Transverse colon (tissue), 4 donors: ENCODE results near the gene GRAPL.
"Not testable (repeated sequence)": the region's sequence is repeated elsewhere in the genome, so short reads cannot be mapped to it uniquely, and the experiment has no call there.

Experiments used
- EP300 ChIP-seq: sonication (generic); formaldehyde crosslinking; IDR thresholded peaks from one replicate; pipeline ENCODE4 v1.6.1; 2017; ENCODE audit warnings: antibody characterized with exemption, low read depth
- POLR2A ChIP-seq: fragments of 450-650 bp; IDR thresholded peaks from one replicate; pipeline ENCODE4 v1.6.1; 2016; ENCODE audit warnings: antibody characterized with exemption, mild to moderate bottlenecking, moderate library complexity
- POLR2AphosphoS5 ChIP-seq, 3 donors: sonication (generic); formaldehyde crosslinking; IDR thresholded peaks; one replicate each; pipeline ENCODE4 v1.6.1; 2016; ENCODE audit warnings: antibody characterized with exemption in 3 of 3
- TF ChIP-seq, protein P1 (sequence below), 5 experiments: fragments of 200-600 bp in 3 of 5; fragments of 450-650 bp in 2 of 5; sonication (generic) in 3 of 5; IDR thresholded peaks; 1 replicate in 2 of 5; 2 replicates in 3 of 5; pipeline ENCODE4 v1.5.1; 2016 to 2017; ENCODE audit warnings: antibody characterized with exemption in 5 of 5, inconsistent platforms in 3 of 5, mild to moderate bottlenecking in 2 of 5, moderate library complexity in 1 of 5

DNA sequence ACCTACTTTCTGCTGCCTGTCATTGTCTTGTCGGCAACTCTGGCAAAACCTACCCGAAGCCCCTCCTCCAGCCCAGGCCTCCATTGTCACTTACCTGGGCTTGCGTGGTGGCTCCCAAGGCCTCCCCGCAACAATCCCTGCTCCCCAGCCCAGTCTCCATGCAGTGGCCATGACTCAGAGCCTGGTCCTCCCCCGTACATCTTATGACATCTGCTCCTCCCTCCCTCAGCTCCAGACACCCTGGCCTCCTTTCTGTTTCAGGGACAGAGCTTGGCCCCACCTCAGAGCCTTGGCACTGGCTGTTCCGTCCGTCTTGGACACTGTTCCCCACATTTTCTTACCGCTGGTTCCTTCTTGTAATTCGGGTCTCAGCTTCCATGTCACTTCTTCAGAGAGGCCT, 2.1 kb downstream of the GRAPL start:
- TF ChIP-seq, protein P1, sequence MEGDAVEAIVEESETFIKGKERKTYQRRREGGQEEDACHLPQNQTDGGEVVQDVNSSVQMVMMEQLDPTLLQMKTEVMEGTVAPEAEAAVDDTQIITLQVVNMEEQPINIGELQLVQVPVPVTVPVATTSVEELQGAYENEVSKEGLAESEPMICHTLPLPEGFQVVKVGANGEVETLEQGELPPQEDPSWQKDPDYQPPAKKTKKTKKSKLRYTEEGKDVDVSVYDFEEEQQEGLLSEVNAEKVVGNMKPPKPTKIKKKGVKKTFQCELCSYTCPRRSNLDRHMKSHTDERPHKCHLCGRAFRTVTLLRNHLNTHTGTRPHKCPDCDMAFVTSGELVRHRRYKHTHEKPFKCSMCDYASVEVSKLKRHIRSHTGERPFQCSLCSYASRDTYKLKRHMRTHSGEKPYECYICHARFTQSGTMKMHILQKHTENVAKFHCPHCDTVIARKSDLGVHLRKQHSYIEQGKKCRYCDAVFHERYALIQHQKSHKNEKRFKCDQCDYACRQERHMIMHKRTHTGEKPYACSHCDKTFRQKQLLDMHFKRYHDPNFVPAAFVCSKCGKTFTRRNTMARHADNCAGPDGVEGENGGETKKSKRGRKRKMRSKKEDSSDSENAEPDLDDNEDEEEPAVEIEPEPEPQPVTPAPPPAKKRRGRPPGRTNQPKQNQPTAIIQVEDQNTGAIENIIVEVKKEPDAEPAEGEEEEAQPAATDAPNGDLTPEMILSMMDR (IDR thresholded peaks at IDR 0.05): not testable (repeated sequence)
- TF ChIP-seq POLR2A; EP300; POLR2AphosphoS5 (IDR thresholded peaks at IDR 0.05): not testable (repeated sequence)
